Hematopoietic multipotent progenitor cell treated with erythropoietin and hydrocortisone succinate and interleukin-3 and kit ligand, for 4 days (in vitro differentiated cells): ENCODE measurements around the gene PALM2AKAP2.

Experiments
- DNase-seq: peaks from one replicate; pipeline ENCODE4 v3.0.0-alpha.2; 2015

The PALM2AKAP2 gene

GRCh38 chr9:109775516-109775915 lies 4.5 kb upstream of the PALM2AKAP2 start:
- DNase-seq = no peak

GRCh38 chr9:109776391-109776790 lies 3.6 kb upstream of the PALM2AKAP2 start:
- no peak for DNase-seq

GRCh38 chr9:109780453-109781033 lies 545 bp downstream of the PALM2AKAP2 start:
- DNase-seq = no peak

DNA sequence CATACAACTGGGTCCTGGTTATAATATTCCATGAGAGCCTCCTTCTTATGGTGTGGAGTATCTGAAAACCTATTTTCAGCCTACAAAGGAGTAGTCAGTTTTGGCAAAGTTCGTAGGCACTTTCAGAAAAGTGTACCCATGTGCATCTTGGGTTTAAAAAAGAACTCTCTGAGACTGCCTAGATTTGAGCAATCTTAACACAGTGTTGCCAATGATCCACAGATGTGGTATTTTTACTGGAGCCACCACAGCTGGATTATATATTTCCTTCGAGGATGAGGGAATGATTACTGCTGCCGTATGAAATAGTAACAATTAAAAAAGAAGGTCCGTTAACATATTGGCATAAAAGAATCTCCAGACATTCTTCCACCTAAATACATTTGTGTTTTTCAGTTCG lies 1.1 kb downstream of the PALM2AKAP2 start:
- no peak for DNase-seq

DNA sequence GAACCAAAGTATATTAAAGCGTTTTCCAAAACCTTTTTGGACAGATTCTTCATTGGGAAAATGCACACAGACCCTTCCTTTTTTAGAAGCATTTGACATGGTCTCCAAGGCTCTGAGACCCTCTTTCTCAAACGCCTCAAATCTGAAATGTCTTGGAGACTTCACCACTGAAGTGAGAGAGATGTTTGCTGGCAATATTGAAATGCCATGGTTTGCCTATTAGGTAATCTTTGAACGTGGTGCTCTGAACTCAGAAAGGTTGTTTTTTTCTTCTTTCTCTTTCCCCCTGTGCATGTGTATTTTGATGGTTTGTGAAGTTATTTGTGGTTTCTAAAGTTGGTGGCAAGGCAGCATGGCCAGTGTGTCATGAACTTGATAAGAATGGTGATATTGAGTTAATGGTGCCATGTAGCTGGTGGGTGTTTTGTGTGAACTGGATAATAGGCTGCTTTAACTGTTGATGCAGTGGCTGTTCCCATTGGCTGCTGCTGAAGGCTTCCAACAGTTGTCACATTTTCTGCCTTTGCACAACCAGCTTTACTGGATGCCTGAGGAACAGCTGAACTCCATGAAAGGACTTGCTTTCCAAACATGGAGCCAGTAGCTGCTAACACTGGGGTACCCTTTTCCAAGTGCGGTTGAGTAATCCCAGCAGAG lies 1.7 kb downstream of the PALM2AKAP2 start:
- DNase-seq = no peak

- DNase-seq = no peak
Observed at GRCh38 chr9:109787735-109788134, 7.7 kb downstream of the PALM2AKAP2 start.

- no peak for DNase-seq
Observed at GRCh38 chr9:109789556-109789955, 9.6 kb downstream of the PALM2AKAP2 start.

DNA sequence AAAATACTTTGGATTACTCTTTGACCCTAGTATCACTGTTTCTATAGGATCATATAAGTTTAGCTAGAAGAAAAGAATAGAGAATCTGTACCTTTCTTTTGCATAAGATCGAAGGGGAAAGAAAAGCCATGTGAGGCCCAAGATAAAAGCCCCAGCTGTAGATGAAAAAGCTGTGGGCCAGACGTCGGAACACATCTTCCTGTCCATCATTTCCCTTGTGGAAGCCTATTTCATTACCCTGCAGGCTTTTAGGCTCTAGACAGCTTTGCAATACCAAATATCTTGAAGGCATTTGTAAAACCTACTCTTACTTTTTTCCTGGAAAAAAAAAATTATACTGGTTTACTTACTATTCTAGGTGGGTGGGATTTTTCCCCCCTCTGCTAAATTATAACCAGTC lies 10.0 kb downstream of the PALM2AKAP2 start:
- DNase-seq = no peak

DNA sequence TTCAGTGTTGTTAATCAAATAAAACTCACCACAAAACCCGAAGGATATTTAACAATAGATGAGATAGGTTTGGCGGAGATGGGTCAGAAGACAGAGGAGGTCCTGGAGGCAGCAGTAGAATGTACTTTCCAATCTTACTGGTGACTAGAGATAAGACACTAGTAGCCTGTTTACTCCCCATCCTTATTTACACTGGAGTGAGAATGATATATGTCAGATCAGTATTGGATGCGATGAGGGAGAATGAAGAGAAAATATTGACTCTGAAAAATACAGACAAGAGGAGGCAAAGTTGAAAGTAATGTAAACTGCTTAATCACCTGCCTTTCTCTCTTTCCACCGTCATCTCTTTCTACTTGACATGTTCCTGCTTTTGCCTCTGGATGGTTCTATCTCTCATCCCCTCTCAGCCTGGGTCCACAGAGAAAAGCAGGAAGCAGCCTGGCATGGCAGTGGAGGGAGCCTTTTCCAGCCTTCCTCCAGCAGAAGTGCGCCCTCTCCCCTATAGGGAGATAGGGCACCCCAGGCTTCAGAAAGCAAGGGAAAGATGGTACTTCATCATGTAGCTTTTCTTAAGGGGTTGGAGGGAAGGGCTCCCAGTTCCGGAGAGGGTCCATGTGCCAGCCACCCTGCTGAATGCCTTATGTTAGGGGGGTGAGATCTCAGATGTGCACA lies 11.1 kb downstream of the PALM2AKAP2 start:
- DNase-seq = no peak

GRCh38 chr9:109791747-109792146 lies 11.7 kb downstream of the PALM2AKAP2 start:
- DNase-seq = no peak

DNA sequence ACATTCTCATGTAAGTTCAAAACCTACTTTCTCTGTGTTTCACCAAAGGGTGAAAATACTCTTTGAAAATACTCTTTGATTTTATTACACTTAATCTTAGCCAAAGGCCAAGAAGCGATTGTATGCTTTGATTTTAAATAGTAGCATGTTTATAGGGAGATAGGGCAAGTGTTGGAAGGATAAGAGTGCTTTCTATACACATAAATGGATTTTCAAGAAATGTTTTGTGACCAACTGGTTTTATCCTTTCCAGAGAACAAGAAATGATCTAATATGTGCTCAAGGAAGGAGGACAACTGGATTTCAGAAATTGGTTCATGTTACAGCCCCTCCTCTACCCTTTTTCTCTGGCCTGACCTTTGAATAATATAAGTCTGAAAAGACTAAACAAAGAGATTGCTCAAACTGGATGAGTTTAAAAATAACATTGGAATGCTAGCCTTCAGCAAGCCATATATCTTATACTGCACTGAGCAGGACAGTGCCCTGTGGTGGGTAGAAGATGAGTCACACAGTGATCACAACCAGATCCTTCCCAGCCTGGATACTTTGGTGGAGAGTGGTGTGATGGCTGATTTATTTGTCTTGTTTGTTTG lies 13.1 kb downstream of the PALM2AKAP2 start:
- no peak for DNase-seq

GRCh38 chr9:109793921-109794320 lies 13.9 kb downstream of the PALM2AKAP2 start:
- no peak for DNase-seq

GRCh38 chr9:109794361-109795012 lies 14.5 kb downstream of the PALM2AKAP2 start:
- DNase-seq = no peak

DNA sequence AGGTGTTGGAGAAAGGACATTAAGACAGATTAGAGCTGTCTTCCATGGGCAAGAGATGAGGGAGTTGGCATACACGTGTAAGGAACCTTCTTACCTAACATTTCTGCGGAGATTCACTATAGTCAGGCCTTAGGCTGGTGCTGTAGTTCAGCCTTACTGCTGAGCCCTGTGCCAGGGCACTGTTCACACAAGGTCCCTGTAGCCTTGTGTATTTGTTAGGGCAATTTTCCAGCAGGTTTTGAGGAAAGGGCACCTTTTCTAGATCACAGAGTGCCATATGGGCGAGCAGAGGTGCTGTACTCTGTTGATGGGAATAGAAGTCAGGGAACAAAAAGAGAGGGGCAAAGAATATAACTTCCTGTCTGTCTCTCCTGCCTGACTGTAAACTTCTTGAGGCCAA lies 15.6 kb downstream of the PALM2AKAP2 start:
- DNase-seq = no peak

- DNase-seq = no peak
Observed at GRCh38 chr9:109796078-109796477, 16.1 kb downstream of the PALM2AKAP2 start.

DNA sequence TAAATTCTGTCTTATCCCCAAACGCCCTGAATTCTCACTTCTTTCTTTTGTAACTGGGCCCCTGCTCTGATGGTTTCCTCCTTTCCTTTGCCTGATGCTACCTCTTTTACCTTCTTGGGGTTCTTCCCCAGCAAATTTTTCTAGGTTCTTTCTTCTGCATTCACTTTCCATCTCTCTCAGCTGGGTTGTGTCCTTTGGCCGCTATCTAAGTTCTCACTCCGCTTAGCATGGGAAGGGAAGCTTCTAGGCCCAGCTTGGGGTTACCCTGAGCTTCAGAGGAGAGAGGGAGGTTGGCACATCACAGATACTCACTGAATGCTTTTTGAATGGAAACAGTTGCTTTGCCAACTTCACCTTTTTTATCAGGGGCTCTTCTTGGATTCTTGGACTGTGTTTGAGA lies 17.0 kb downstream of the PALM2AKAP2 start:
- DNase-seq = no peak

DNA sequence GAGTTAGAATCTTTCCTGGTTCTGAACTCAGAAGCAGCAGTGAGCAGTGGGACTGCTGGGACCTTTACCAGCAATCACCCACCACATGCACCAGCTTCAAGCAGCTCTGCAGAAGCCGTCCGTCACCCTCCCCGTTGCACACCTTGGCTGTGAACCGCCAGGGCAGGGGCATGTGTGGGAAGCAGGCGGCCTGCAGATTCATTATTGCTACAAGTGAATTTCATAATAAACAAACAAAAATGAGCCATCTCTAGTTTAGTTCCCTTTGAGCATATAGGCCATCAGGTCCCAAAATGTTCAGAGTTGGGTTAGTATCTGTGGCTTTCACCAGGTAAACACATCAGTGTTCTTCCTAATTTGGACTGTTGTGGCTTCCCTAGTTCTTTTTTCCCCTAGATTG lies 17.5 kb downstream of the PALM2AKAP2 start:
- DNase-seq = no peak

DNA sequence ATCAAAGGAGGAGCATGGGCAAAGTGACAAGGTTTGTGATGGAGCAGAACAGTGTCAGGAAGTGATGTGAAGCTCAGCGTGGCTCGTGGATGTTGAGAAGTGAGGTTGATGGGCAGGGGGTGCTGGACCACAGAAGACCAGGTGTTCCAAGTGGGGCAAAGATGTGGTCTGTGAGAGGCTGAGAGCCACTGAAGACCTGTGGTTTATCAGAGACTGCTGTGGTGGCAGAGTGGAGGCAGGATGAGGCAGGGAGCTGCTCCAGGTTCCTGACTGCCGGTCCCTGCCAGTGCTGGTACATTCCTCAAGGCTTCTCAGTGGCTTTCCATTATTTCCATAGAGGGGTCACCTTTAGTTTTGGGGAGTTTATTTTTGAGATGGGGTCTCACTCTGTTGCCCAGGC lies 19.1 kb downstream of the PALM2AKAP2 start:
- DNase-seq = no peak

DNA sequence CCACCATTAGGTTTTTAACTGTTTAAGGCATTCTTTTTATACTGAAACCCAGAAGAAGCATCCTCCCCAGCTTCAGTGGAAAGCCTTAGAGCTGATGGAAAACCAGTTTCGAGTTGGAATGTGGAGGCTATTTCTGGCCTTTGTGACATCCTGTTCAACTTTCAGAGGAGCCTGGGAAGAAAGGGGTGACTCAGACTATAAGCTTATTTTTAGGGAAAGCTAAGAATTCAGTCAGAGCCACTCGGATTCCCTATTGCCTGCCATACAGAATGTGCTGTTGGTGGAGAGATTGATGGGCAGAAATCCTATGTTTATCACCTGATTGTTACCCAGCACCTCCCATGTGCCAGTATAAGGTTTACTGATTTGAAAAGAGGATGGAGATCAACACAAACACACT lies 19.8 kb downstream of the PALM2AKAP2 start:
- DNase-seq = no peak

DNA sequence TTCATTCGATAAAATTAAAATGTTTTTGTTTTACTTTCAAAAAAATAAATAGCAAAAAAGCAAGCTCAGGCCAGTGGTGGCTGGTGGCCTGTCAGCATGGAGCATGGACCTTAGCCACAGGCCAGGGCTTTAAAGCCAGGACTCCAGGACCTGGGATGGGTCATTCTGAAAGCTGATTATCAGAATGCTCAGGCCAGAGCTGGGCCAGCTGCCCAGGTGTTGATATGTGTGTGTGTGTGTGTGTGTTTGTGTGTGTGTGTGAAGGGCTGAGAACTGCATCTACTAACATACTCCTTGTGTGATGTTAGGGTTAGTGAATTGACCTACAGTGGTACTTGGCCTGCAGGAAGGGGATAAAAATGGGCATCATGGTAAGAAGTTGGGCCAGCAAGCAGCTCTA lies 21.5 kb downstream of the PALM2AKAP2 start:
- no peak for DNase-seq

- DNase-seq = no peak
Observed at GRCh38 chr9:109802491-109802890, 22.5 kb downstream of the PALM2AKAP2 start.

DNA sequence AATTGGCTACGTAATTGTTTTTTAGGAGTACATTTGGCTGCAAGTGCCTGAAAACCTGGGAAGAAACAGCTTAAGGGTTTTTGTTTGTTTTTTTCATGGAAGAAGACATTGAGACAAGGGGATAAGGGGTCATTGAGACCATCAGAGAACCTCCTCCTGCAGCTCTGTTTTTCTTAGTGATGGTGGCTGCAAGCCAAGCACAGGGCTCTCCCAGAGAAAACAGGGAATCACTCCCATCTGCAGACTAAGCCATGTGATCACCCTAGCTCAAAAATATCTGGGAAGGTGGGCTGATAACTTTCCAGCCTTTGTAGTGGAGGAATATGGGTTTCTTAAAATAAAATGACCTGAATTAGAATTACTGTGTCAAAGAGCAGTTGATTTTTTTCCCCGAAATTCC lies 25.1 kb downstream of the PALM2AKAP2 start:
- DNase-seq = no peak

GRCh38 chr9:109806506-109807115 lies 26.6 kb downstream of the PALM2AKAP2 start:
- DNase-seq = no peak
